ENCODE measurements around the gene SECISBP2.

DNA sequence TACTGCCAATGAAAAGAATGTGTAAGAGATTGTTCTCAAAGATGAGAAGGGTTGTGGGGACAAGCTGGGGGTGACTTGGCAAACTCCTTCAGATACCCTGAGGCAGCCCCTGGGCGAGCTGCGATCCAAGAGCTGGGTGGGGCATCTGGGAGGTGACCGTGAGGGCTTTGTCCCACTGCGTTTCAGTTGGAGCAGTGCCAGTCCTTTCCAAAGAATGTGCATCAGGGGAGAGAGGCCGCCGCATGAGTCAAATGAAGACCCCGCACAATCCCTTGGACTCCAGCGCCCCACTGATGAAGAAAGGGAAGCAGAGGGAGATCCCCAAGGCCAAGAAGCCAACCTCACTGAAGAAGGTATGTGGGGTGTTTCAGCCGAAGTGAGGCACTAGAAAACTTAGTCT is 28.4 kb downstream of the SECISBP2 start:
- TF ChIP-seq, protein P1, sequence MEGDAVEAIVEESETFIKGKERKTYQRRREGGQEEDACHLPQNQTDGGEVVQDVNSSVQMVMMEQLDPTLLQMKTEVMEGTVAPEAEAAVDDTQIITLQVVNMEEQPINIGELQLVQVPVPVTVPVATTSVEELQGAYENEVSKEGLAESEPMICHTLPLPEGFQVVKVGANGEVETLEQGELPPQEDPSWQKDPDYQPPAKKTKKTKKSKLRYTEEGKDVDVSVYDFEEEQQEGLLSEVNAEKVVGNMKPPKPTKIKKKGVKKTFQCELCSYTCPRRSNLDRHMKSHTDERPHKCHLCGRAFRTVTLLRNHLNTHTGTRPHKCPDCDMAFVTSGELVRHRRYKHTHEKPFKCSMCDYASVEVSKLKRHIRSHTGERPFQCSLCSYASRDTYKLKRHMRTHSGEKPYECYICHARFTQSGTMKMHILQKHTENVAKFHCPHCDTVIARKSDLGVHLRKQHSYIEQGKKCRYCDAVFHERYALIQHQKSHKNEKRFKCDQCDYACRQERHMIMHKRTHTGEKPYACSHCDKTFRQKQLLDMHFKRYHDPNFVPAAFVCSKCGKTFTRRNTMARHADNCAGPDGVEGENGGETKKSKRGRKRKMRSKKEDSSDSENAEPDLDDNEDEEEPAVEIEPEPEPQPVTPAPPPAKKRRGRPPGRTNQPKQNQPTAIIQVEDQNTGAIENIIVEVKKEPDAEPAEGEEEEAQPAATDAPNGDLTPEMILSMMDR (IDR thresholded peaks at IDR 0.05): no peak
- TF ChIP-seq POLR2A (IDR thresholded peaks at IDR 0.05): no peak

Measured in breast epithelium (tissue), 3 donors.